GM12872 (cell line): ENCODE measurements around the gene RABGGTB.

Experiments
- TF ChIP-seq, protein P1 (sequence below): IDR thresholded peaks from 3 replicates; pipeline ENCODE4 v1.5.1; 2011; ENCODE audit warnings: low read depth, mild to moderate bottlenecking, low read length, moderate library complexity; ENCODE audit not compliant: insufficient read depth

Gene RABGGTB

DNA sequence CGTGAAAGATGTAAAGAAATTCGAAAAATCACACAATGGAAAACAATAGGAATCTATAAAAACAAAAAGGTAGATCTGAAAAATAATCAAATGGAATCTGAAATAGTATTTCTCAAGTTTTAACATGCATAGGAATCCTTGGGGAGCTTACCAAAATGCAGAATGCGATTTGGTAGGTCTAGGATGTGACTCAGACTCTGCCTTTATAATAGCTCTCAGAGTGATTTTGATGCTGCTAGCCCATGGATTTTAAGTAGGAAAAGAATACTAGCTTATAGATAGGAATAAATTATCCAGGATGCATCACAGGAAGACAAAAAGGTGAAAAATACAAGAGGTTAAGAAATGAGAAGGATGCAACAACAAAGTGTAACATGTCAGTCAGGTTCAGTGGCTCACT is 14.1 kb upstream of the RABGGTB start:
- TF ChIP-seq, protein P1, sequence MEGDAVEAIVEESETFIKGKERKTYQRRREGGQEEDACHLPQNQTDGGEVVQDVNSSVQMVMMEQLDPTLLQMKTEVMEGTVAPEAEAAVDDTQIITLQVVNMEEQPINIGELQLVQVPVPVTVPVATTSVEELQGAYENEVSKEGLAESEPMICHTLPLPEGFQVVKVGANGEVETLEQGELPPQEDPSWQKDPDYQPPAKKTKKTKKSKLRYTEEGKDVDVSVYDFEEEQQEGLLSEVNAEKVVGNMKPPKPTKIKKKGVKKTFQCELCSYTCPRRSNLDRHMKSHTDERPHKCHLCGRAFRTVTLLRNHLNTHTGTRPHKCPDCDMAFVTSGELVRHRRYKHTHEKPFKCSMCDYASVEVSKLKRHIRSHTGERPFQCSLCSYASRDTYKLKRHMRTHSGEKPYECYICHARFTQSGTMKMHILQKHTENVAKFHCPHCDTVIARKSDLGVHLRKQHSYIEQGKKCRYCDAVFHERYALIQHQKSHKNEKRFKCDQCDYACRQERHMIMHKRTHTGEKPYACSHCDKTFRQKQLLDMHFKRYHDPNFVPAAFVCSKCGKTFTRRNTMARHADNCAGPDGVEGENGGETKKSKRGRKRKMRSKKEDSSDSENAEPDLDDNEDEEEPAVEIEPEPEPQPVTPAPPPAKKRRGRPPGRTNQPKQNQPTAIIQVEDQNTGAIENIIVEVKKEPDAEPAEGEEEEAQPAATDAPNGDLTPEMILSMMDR, result no peak

DNA sequence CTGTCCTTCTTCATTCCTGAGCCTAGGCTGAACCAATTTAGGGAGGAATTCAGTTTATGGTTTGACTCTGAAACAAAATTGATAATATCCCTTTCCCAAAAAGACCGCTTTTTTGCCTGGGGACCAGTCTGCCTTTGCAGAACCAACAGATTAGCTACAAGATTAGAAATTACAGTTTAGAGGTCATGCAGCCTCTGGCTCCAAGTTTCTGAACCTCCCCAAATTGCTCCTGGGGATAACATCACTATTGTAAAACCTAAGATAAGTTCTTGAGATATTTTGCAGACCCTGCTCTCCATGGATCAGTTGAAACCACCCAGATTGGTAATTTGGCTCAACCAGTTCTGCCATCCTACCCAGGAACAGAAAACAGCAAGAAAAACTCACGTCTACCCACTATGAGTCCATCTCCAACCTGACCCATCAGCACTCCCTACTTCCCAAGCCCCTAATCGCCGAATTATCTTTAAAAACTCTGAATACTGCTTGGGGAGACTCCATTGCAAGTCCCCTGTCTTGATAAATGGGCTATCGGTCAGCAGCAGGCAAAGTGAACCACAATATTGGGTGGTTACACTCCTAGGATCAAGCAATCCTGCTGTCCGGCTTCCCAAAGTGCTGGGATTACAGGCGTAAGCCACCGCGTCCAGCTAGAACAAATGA is 605 bp upstream of the RABGGTB start:
- TF ChIP-seq, protein P1, result no peak

DNA sequence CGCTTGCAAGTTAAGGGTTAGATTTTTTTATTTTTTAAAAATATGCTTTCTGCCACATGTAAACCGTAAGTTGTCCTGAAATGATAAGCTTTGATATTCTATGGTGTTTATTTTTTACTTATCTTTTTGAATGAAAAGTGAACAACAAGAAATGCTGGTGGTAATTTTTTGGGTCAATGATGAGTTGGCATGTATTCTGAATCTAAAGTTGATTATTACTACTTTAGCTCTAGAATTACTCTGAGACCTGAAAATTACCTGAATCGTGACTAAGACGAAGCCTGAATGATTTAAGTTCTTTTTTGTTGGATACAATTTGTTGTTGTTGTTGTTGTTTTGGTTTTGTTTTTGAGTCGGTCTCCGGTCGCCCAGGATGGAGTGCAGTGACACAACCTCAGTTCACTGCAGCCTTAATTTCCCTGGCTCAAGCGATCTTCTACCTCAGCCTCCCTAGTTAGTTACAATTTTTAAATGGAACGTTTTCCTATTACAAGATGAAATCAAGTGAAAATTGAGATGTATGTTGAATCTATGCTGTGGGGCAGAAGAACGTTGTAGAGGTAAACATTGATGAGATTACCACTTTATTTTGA is 941 bp downstream of the RABGGTB start:
- TF ChIP-seq, protein P1, result no peak

DNA sequence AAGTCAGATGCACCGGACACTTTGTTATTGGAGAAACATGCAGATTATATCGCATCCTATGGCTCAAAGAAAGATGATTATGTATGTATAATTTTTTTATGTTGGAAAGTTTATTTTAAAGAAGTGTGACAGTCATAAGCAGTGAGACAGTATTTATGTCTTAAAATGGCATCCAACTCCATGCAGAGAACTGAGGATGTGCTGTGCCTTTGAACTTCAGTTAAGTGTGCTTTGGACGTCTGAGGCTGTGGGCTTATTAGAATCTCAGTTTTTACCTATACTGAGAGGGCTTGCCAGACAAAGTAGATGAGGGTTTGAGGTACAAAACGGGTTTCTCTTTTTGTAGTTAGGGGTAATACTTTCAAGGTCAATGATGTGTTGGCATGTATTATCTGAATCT is 1.5 kb downstream of the RABGGTB start:
- TF ChIP-seq, protein P1, result no peak

DNA sequence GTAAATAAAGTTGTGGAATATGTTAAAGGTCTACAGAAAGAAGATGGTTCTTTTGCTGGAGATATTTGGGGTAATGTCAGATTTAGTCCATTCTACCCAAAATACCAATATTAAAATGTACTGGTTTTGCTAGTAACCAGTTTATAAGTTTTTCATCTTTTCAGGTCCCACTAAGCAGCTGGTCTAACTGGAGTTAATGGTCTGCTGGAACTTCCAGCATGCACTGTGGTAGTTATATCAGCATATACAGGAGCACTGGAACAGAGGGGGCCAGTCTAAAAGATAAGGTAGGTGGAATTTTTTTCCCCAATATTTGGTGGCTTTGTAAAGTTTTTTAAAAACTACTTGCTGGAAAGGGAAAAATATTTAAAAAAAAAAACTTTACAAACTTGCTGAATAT is 3.9 kb downstream of the RABGGTB start:
- TF ChIP-seq, protein P1, result no peak

DNA sequence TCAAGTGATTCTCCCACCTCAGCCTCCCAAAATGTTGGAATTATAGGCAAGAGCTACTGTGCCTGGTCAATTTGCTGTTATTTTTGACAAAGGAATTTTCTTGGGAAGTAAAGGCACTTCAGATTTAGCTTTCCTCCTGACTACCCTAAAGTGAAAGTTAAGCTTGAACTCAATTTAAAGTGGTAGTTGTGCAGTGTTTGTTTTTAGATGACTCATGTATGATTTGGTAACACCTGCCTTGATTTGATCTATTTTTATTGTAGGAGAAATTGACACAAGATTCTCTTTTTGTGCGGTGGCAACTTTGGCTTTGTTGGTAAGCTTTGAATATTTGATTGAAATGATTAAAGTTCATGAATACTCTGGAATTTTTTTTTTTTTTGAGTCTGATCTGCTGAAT is 5.0 kb downstream of the RABGGTB start:
- TF ChIP-seq, protein P1, result no peak

DNA sequence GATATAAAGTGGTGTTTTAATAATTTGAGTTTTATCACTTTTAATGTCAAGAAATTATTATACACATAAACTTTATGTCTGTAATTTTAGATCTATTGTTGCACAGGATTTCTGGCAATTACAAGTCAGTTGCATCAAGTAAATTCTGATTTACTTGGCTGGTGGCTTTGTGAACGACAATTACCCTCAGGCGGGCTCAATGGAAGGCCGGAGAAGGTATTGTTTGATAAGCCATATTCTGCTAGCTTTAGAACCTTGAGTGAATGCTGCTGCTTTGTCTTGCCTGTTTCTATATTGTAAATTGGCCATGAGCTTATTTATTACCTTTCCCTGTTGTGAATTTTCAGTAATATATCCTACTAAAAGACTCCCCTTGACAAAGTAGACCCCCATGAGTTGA is 6.0 kb downstream of the RABGGTB start:
- TF ChIP-seq, protein P1, result no peak
